ENCODE data around the gene SPRYD3.
"Not testable (repeated sequence)": the region's sequence is repeated elsewhere in the genome, so short reads cannot be mapped to it uniquely, and the experiment has no call there.

SPRYD3 gene

DNA sequence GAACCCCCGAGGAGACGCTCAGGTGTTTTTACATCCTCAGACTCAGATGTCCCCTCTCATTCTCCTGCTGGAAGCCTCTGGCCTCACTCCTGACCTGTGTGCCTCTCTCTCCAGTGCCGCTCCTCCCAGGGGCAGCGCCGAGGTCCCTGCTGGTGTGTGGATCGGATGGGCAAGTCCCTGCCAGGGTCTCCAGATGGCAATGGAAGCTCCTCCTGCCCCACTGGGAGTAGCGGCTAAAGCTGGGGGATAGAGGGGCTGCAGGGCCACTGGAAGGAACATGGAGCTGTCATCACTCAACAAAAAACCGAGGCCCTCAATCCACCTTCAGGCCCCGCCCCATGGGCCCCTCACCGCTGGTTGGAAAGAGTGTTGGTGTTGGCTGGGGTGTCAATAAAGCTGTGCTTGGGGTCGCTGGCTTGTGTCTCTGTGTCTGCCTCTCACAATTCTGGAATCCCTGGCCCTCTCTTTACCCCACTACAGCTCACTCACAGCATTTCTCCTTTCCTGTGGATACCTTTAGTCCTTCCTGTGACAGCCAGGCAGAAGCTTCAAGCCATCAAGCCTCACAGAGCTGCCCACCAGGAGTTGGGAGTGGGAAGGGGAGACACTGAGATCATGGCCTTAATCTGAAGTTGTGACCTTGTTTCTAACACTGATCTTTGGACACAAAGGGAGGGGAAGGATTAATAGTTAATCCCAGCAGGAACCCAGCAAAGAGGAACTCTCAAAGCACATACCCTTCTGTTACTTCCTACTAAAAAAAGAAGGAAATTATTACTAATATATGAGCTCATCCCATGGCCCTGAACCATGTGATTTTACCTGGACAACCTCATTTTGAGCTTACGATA lies 23.0 kb upstream of the SPRYD3 start:
- no peak for DNase-seq (ENCODE audit: low read depth, low spot score)

GRCh38 chr12:53101266-53101665 lies 22.1 kb upstream of the SPRYD3 start:
- no peak for DNase-seq (ENCODE audit: low read depth, low spot score)

GRCh38 chr12:53100466-53101151 lies 21.4 kb upstream of the SPRYD3 start:
- no peak for DNase-seq (ENCODE audit: low read depth, low spot score)

DNA sequence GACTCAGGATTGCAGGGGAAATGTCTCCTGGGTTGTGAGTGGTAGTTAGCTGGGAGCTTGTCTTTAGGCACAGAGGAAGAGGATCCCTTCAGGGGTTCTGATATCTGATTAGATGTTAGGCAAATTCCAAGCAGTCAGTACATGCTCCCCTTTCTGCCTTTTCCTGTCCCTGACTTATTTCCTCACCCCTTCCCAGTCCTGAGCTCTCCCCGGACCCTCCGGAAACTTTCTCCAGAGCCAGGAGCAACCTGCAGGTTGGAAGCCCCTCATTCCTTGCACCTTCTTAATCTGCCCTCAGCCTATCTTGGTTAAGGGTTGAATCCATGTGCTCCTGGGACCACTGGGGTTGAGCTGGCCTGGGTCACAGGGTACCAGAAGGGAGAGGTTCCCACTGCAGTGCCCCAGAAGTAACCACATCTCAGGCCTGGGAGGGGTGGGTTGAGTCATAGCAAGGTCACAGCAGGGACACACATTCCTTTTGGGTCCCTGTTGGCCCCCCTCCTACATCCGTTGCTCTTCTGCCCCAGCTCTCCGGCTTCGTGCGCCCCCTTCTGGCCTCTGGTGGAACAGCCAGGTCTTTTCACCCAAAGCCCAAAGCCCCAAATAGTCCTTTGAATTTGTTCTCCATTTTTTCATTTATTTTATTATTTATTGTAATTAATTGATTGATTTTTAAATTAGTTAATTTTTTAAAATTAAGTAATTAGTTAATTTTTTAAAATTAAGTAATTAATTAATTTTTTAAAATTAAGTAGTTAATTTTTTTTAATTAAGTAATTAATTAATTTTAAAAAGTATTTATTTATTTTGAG lies 20.1 kb upstream of the SPRYD3 start:
- DNase-seq (ENCODE audit: low read depth, low spot score) = peak; percentile 94

- no peak for DNase-seq (ENCODE audit: low read depth, low spot score)
Observed at GRCh38 chr12:53098354-53098981, 19.3 kb upstream of the SPRYD3 start.

GRCh38 chr12:53097564-53098353 lies 18.6 kb upstream of the SPRYD3 start, which contains the start of gene IGFBP6:
TSS of gene IGFBP6 (plus strand) at chr12:53097667. CDS start at chr12:53097718, 51 bp downstream.
- peak; percentile 36 for DNase-seq (ENCODE audit: low read depth, low spot score)

DNA sequence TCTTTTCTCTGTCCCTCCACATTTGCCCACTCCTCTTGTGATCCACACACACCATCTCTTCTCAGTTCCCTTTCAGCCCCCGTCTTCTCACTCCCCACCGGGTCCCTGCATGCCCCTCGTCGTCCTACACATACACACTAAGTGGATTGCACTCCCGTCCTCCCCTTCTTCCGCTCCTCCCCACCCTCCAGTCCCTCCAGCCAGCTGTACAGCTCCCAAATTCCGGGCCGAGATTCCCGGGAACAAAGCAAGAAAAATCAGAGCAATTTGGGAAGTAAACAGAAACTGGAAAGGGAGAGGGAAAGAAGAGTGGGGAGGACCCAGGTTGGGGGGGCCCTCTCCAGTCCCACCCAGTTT lies 18.0 kb upstream of the SPRYD3 start:
- no peak for DNase-seq (ENCODE audit: low read depth, low spot score)

DNA sequence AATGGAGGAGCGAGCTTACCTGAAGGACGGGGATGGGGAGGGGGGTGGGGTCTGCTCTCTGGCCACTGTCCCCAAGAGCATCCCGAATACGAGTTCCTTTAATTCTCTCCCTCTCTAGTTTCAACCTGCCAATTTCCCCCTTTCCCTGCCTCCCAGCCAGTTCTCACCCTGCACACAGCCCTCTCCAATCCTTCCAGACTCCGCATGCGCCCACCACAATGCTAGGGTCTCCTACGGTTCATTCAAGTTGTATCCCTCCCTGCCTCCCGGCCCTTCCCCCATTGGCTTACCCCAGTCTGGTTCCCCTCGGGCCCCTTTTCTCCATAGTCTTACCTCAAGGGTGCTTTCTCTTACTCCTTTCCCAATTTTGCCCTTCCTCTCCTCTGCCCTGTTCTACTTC lies 17.6 kb upstream of the SPRYD3 start:
- no peak for DNase-seq (ENCODE audit: low read depth, low spot score)

DNA sequence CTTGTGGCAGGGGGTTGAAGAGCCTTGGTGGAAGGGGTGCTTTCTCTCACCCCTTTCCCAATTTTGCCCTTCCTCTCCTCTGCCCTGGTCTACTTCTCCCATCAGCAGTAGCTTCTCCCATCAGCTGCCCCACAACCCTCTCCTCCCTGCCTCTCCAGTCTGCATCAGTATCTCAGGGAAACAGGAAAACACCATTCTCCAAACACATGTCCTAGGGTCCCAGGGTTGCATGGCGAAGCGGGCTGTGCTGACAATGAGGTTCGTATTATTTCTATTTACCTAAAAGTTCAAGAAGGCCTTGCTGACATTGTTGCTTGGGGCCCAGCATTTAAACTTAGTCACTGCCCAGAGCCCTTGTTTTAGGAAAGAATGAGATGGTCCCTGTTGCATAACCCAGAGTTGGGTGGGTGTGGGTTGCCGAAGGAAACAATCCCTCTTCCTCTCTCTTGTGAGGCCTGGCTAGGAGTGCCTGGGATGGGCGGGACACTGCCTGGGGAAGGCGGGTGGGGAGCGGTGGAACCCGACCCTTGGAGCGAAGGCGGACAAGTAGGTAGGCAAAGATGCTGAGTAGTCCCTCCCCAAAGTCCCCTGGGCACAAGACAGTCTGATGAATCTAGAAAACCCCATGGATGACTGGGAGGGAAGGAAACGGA lies 17.0 kb upstream of the SPRYD3 start:
- peak; percentile 55 for DNase-seq (ENCODE audit: low read depth, low spot score)

DNA sequence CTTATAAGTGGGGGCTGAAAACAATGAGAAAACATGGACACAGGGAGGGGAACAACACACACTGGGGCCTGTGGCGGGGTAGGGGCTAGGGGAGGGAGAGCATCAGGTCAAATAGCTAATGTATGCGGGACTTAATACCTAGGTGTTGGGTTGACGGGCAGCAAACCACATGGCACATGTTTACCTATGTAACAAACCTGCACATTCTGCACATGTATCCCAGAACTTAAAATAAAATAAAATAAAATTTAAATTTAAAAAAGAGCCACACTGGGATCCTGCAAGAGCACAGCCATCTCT lies 16.4 kb upstream of the SPRYD3 start:
- not testable (repeated sequence) for DNase-seq (ENCODE audit: low read depth, low spot score)

DNA sequence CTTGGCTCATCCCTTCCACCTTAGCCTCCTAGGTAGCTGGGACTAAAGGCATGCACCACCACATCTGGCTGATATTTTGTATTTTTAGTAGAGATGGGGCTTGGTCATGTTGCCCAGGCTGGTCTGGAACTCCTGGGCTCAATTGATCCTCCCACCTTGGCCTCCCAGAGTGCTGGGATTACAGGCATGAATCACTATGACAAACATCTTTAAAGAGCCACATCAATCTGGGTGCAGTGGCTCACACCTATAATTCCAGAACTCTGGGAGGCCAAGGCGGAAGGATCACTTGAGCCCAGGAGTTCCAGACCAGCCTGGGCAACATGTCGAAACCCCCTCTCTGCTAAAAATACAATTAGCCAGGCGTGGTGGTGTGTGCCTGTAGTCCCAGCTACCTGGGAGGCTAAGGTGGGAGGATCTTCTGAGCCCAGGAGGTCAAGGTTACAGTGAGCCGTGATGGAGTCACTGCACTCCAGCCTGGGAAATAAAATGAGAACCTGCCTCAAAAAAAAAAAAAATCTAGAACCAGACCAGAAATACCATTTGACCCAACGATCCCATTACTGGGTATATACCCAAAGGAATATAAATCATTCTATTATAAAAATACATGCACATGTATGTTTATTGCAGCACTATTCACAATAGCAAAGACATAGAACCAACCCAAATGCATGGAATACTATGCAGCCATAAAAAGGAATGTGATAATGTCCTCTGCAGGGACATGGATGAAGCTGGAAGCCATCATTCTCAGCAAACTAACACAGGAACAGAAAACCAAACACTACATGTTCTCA lies 15.8 kb upstream of the SPRYD3 start:
- DNase-seq (ENCODE audit: low read depth, low spot score) = not testable (repeated sequence)

DNA sequence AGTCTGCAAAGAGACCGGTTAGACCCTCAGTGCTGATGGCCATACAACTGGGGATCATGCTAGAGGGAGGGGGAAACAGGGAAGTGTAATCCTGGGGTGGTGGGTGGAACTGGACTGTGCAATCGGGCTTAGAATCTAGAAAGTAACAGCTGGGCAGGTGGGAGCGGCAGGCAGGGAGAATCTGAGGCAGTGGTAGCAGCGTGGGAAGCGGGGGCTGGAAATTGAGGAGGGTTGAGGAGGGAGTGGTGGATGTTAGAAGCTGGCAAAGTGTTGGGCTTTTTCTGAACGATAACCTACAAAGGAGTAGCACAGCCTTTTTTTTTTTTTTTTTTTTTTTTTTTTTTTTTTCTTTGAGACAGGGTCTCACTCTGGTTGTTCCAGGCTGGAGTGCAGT lies 15.2 kb upstream of the SPRYD3 start:
- DNase-seq (ENCODE audit: low read depth, low spot score) = no peak

DNA sequence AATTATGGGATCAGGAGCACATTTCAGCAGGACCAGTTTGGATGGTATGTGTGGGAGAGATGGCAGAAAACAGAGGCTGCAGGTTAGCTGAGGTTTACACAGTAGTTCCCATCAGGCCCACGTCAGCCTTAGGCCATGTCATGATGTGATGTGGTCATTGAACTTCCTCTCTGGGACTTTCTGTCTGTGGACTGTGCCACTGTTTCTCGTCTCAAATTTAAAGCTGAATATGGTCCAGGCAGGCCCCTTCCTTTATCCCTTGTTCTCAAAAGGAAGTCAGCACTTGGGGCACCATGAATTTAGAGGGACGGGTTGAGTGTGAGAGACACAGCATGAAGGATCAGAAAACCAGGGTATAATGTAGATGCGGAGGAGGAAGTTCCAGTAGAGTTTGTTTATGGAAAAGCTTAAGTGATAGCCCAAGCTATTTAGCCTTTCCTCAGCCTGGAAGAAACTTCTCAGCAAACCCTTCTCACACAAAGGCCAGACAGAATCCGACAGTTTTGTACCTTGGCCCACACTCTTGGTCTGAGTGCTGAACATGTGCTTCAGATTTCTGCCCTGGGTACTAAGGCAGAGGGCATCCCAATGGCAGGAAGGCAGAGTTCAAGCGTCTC lies 14.7 kb upstream of the SPRYD3 start:
- DNase-seq (ENCODE audit: low read depth, low spot score) = no peak

- DNase-seq (ENCODE audit: low read depth, low spot score) = peak; percentile 40
Observed at GRCh38 chr12:53091756-53092155, 12.6 kb upstream of the SPRYD3 start.

GRCh38 chr12:53090554-53090953 lies 11.4 kb upstream of the SPRYD3 start:
- DNase-seq (ENCODE audit: low read depth, low spot score) = no peak

GRCh38 chr12:53090105-53090504 lies 10.9 kb upstream of the SPRYD3 start:
- no peak for DNase-seq (ENCODE audit: low read depth, low spot score)

GRCh38 chr12:53086361-53086760 lies 7.2 kb upstream of the SPRYD3 start:
- DNase-seq (ENCODE audit: low read depth, low spot score) = no peak

GRCh38 chr12:53082637-53083175 lies 3.5 kb upstream of the SPRYD3 start:
- DNase-seq (ENCODE audit: low read depth, low spot score) = no peak
